Measurements from ENCODE around the gene EP300. TPM values are rescaled to one million over a fixed set of nuclear protein-coding genes. Genes with fewer than 3 reads are reported as not detected.

The EP300 gene
- total RNA-seq, 1 donor from 2014 or later: 57.9 TPM

DNA sequence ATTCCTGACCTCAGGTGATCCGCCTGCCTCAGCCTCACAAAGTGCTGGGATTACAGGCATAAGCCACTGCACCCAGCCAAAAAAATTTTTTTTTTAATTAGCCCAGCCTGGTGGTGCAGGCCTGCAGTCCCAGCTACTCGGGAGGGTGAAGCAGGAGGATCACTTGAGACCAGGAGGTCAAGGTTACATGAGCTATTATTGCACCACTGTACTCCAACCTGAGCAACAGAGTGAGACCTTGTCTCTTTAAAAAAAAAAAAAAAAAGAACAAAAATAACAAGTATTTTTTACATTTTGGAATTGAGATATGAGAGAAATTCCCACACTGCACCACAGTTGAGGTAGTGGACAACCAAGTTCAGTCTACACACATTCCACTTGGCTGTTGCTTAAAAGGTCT, 99.1 kb downstream of the EP300 start:
- no peak overlapping the region for H3K9ac ChIP-seq
- H3K9me3 Mint-ChIP-seq: no peaks in the 10 kb centered on the region
- H3K36me3 ChIP-seq: no peaks in the 10 kb centered on the region
- no peaks in the 10 kb centered on the region for H3K36me3 Mint-ChIP-seq
- no peak overlapping the region for H3K27ac Mint-ChIP-seq
- H3K4me3 ChIP-seq: no peak overlapping the region
- H3K27ac ChIP-seq: no peak overlapping the region
- H3K4me1 Mint-ChIP-seq: no peaks in the 10 kb centered on the region
- no peaks in the 10 kb centered on the region for H3K9me3 ChIP-seq (ENCODE audit: low read depth)
- peaks cover 1% of the 10 kb centered on the region for H3K27me3 Mint-ChIP-seq (ENCODE audit: insufficient read depth, low read depth)
- H3K79me2 ChIP-seq (ENCODE audit: low read depth): no peaks in the 10 kb centered on the region
- no peak overlapping the region for H3K4me2 ChIP-seq
- peaks cover 1% of the 10 kb centered on the region for H3F3A ChIP-seq (ENCODE audit: low read depth)
- no peaks in the 10 kb centered on the region for H3K4me1 ChIP-seq
- TF ChIP-seq EZH2 (IDR thresholded peaks at IDR 0.05): no peak
- TF ChIP-seq, protein P1, sequence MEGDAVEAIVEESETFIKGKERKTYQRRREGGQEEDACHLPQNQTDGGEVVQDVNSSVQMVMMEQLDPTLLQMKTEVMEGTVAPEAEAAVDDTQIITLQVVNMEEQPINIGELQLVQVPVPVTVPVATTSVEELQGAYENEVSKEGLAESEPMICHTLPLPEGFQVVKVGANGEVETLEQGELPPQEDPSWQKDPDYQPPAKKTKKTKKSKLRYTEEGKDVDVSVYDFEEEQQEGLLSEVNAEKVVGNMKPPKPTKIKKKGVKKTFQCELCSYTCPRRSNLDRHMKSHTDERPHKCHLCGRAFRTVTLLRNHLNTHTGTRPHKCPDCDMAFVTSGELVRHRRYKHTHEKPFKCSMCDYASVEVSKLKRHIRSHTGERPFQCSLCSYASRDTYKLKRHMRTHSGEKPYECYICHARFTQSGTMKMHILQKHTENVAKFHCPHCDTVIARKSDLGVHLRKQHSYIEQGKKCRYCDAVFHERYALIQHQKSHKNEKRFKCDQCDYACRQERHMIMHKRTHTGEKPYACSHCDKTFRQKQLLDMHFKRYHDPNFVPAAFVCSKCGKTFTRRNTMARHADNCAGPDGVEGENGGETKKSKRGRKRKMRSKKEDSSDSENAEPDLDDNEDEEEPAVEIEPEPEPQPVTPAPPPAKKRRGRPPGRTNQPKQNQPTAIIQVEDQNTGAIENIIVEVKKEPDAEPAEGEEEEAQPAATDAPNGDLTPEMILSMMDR (IDR thresholded peaks at IDR 0.05): no peak
- no peak for TF ChIP-seq EZH2phosphoT487 (IDR thresholded peaks at IDR 0.05)
- no peak overlapping the region for H3K4me3 Mint-ChIP-seq
- DNase-seq (ENCODE audit: low spot score): no peak
- no peaks in the 10 kb centered on the region for H4K20me1 ChIP-seq (ENCODE audit: low read depth)
- H3K27me3 ChIP-seq: peaks cover 19% of the 10 kb centered on the region
- H2AFZ ChIP-seq (replicated peaks): no peak overlapping the region

DNA sequence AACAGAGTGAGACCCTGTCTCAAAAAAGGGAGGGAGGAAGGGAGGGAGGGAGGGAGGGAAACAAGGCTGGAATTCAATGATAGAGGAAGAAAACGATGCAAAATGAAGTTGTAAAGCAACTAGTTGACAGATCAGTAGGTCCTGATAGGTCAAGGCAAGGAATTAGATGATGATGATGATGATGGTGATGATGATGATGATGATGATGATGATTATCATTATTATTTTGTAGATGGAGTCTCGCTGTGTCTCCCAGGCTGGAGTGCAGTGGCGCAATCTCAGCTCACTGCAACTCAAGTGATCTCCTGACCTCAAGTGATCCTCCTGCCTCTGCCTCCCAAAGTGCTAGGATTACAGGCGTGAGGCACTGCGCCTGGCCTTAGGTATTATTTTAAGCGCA, 101.4 kb downstream of the EP300 start:
- no peaks in the 10 kb centered on the region for H3K9me3 ChIP-seq (ENCODE audit: low read depth)
- TF ChIP-seq EZH2phosphoT487 (IDR thresholded peaks at IDR 0.05) (no peak), EZH2 (IDR thresholded peaks at IDR 0.05) (no peak)
- TF ChIP-seq, protein P1 (IDR thresholded peaks at IDR 0.05): no peak
- no peak overlapping the region for H3K27ac ChIP-seq
- no peak overlapping the region for H3K27ac Mint-ChIP-seq
- no peak overlapping the region for H3K4me3 ChIP-seq
- no peak overlapping the region for H3K9ac ChIP-seq
- no peaks in the 10 kb centered on the region for H3K9me3 Mint-ChIP-seq
- H3K36me3 Mint-ChIP-seq: no peaks in the 10 kb centered on the region
- no peak overlapping the region for H2AFZ ChIP-seq (replicated peaks)
- H3K4me3 Mint-ChIP-seq: no peak overlapping the region
- H3F3A ChIP-seq (ENCODE audit: low read depth): peaks cover 21% of the 10 kb centered on the region
- peaks cover 7% of the 10 kb centered on the region for H3K4me1 Mint-ChIP-seq
- H3K36me3 ChIP-seq: no peaks in the 10 kb centered on the region
- H3K4me1 ChIP-seq: no peaks in the 10 kb centered on the region
- H4K20me1 ChIP-seq (ENCODE audit: low read depth): no peaks in the 10 kb centered on the region
- peaks cover 40% of the 10 kb centered on the region for H3K27me3 ChIP-seq
- no peak for DNase-seq (ENCODE audit: low spot score)
- H3K79me2 ChIP-seq (ENCODE audit: low read depth): no peaks in the 10 kb centered on the region
- H3K4me2 ChIP-seq: no peak overlapping the region
- H3K27me3 Mint-ChIP-seq (ENCODE audit: insufficient read depth, low read depth): peaks cover 11% of the 10 kb centered on the region

DNA sequence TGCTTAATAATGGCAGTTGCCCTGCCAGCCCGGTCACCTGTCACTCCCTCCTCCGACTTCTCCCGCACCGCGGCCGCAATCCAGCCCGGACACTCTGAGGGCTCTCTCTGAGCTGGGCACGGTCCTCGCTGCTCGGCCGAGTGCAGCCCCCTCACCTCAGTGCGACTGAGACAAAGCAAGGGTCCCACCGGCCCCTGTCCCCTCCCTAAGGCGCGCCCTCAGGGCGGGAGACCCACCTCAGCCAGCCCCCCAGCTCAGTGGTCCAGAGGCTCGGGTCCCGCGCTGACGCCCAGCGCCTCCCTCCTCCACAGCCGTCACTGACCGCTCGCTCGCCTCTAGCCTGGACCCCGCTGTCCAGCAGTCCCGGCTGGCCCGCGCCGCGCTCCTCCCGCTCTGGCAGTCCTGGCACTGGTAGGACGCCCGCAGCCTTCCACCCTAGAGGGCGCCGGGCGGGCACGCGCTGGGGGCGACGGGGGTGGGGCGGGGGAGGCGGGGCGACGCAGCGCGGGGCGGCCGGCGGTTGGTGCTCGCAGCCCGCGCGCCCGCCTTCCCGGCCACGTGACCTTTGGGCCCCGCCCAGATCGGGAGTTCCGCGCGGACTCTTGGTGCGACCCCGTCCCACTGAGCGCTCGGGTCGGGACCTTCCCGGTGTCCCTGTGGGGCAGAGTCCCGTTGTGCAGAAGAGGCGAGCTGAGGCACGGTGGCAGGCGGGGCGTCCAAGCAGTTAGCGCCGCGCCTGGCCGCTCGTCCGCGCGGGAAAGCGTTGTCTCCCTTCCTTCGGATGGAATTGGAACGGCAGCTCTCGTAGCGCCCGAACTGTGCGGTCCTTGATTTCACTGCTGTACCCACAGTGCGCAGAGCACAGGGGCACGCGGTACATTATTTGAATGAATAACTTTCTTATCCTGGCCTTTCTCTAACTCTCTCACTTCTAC, 104.9 kb downstream of the EP300 start:
- H3K4me1 ChIP-seq: no peaks in the 10 kb centered on the region
- no peak overlapping the region for H3K9ac ChIP-seq
- Mint-ChIP-seq H3K36me3 (no peaks in the 10 kb centered on the region), H3K27ac (no peak overlapping the region), H3K4me1 (peaks cover 7% of the 10 kb centered on the region), H3K4me3 (peak overlapping the region; percentile 85), H3K9me3 (no peaks in the 10 kb centered on the region), H3K27me3 (ENCODE audit: insufficient read depth, low read depth) (peaks cover 17% of the 10 kb centered on the region)
- H3K4me3 ChIP-seq: peak overlapping the region; percentile 60
- H3K79me2 ChIP-seq (ENCODE audit: low read depth): no peaks in the 10 kb centered on the region
- H2AFZ ChIP-seq (replicated peaks): peak overlapping the region; percentile 98
- no peaks in the 10 kb centered on the region for H3K9me3 ChIP-seq (ENCODE audit: low read depth)
- TF ChIP-seq EZH2phosphoT487 (IDR thresholded peaks at IDR 0.05) (no peak), EZH2 (IDR thresholded peaks at IDR 0.05) (peak; percentile 64)
- TF ChIP-seq, protein P1 (IDR thresholded peaks at IDR 0.05): no peak
- H3K36me3 ChIP-seq: no peaks in the 10 kb centered on the region
- peak; percentile 93 for DNase-seq (ENCODE audit: low spot score)
- no peak overlapping the region for H3K27ac ChIP-seq
- peaks cover 72% of the 10 kb centered on the region for H3K27me3 ChIP-seq
- H4K20me1 ChIP-seq (ENCODE audit: low read depth): no peaks in the 10 kb centered on the region
- H3K4me2 ChIP-seq: peak overlapping the region; percentile 91
- H3F3A ChIP-seq (ENCODE audit: low read depth): peaks cover 22% of the 10 kb centered on the region

Data from neural progenitor cell (in vitro differentiated cells).